ENCODE data around the gene MAPKAPK2.
"Not testable (repeated sequence)": the region's sequence is repeated elsewhere in the genome, so short reads cannot be mapped to it uniquely, and the experiment has no call there.

Gene MAPKAPK2

GRCh38 chr1:206751891-206752290 is 67.2 kb downstream of the MAPKAPK2 start:
- DNase-seq = no peak

- DNase-seq = no peak
These were observed 67.8 kb downstream of the MAPKAPK2 start for GRCh38 chr1:206752481-206752880.

- no peak for DNase-seq
These were observed 68.4 kb downstream of the MAPKAPK2 start for GRCh38 chr1:206753141-206753540.

GRCh38 chr1:206754011-206754410 is 69.3 kb downstream of the MAPKAPK2 start:
- DNase-seq = no peak

- no peak for DNase-seq
These were observed 73.0 kb downstream of the MAPKAPK2 start for GRCh38 chr1:206757524-206758266.

GRCh38 chr1:206760590-206760989 is 75.9 kb downstream of the MAPKAPK2 start:
- DNase-seq = no peak

GRCh38 chr1:206761159-206761768 is 76.6 kb downstream of the MAPKAPK2 start:
- DNase-seq = no peak

- DNase-seq = not testable (repeated sequence)
These were observed 78.1 kb downstream of the MAPKAPK2 start for GRCh38 chr1:206762741-206763364.

- not testable (repeated sequence) for DNase-seq
These were observed 81.1 kb downstream of the MAPKAPK2 start for GRCh38 chr1:206765771-206766170.

GRCh38 chr1:206766251-206766856 is 81.6 kb downstream of the MAPKAPK2 start:
- DNase-seq = no peak

- DNase-seq = no peak
These were observed 84.0 kb downstream of the MAPKAPK2 start for GRCh38 chr1:206768472-206769303.

- no peak for DNase-seq
These were observed 84.6 kb downstream of the MAPKAPK2 start for GRCh38 chr1:206769304-206769731.

- DNase-seq = no peak
These were observed 86.0 kb downstream of the MAPKAPK2 start, which contains the start of gene IL19 for GRCh38 chr1:206770531-206771337. TSS of gene IL19 (plus strand) at chr1:206770773. CDS start at chr1:206836663, 65,890 bp downstream.

- DNase-seq = no peak
These were observed 86.6 kb downstream of the MAPKAPK2 start for GRCh38 chr1:206771338-206771692.

- DNase-seq = no peak
These were observed 87.7 kb downstream of the MAPKAPK2 start, which contains the start of gene IL10 for GRCh38 chr1:206772243-206772937. TSS of gene IL10 (minus strand) at chr1:206772494. CDS start at chr1:206772435, 59 bp downstream.

GRCh38 chr1:206774093-206774492 is 89.4 kb downstream of the MAPKAPK2 start:
- DNase-seq = no peak

GRCh38 chr1:206776229-206776628 is 91.5 kb downstream of the MAPKAPK2 start:
- no peak for DNase-seq

GRCh38 chr1:206778031-206778430 is 93.3 kb downstream of the MAPKAPK2 start:
- DNase-seq = no peak

- not testable (repeated sequence) for DNase-seq
These were observed 94.2 kb downstream of the MAPKAPK2 start for GRCh38 chr1:206778911-206779310.

- no peak for DNase-seq
These were observed 94.9 kb downstream of the MAPKAPK2 start for GRCh38 chr1:206779638-206780037.

GRCh38 chr1:206782448-206782847 is 97.7 kb downstream of the MAPKAPK2 start:
- DNase-seq = no peak

All from NCI-H510A (cell line).